Mesenchymal stem cell (in vitro differentiated cells and primary cell): ENCODE measurements around the gene USP7.

ENCODE experiments used
- DNase-seq: peaks from one replicate; pipeline ENCODE4 v3.0.0-alpha.2; 2013
- H2AFZ ChIP-seq: one replicate; pipeline ENCODE4 v1.6.1; 2013; ENCODE audit warnings: low read depth, mild to moderate bottlenecking, control low read depth, inconsistent platforms, low read length, moderate library complexity
- H2AK5ac ChIP-seq: 2 replicates; pipeline ENCODE4 v1.6.1; 2013; ENCODE audit warnings: low read length, moderate library complexity, mild to moderate bottlenecking, inconsistent platforms; ENCODE audit not compliant: severe bottlenecking
- H2BK120ac ChIP-seq: one replicate; pipeline ENCODE4 v1.6.1; 2013; ENCODE audit warnings: low read depth, mild to moderate bottlenecking, inconsistent platforms, low read length, moderate library complexity
- H2BK12ac ChIP-seq, 2 experiments: one replicate each; pipeline ENCODE4 v1.6.1; 2013; ENCODE audit warnings: inconsistent platforms in 2 of 2, low read length in 2 of 2, mild to moderate bottlenecking in 2 of 2, moderate library complexity in 2 of 2, control low read depth in 1 of 2
- H2BK15ac ChIP-seq: one replicate; pipeline ENCODE4 v1.6.1; 2013; ENCODE audit warnings: mild to moderate bottlenecking, low read depth, inconsistent platforms; ENCODE audit not compliant: poor library complexity, severe bottlenecking
- H2BK5ac ChIP-seq: 2 replicates; pipeline ENCODE4 v1.6.1; 2013; ENCODE audit warnings: low read depth, mild to moderate bottlenecking, low read length, control low read depth, inconsistent platforms; ENCODE audit not compliant: poor library complexity, severe bottlenecking
- H3K14ac ChIP-seq, 2 experiments: one replicate each; pipeline ENCODE4 v1.6.1; 2013; ENCODE audit warnings: inconsistent platforms in 2 of 2, low read length in 2 of 2, control low read depth in 1 of 2, mild to moderate bottlenecking in 1 of 2, moderate library complexity in 1 of 2
- H3K18ac ChIP-seq, 2 experiments: one replicate each; pipeline ENCODE4 v1.6.1; 2013; ENCODE audit warnings: inconsistent platforms in 2 of 2, low read length in 2 of 2, control low read depth in 1 of 2, low read depth in 1 of 2, mild to moderate bottlenecking in 1 of 2
- H3K23ac ChIP-seq, 2 experiments: one replicate each; pipeline ENCODE4 v1.6.1; 2013; ENCODE audit warnings: inconsistent platforms in 2 of 2, low read length in 2 of 2, mild to moderate bottlenecking in 2 of 2, moderate library complexity in 2 of 2, control low read depth in 1 of 2
- H3K27ac ChIP-seq: 2 replicates; pipeline ENCODE4 v1.5.1; 2013; ENCODE audit warnings: mild to moderate bottlenecking, moderate library complexity, low read length, control low read depth, inconsistent platforms; ENCODE audit not compliant: poor library complexity, severe bottlenecking
- H3K27me3 ChIP-seq, 2 experiments: 2 replicates each; pipeline versions ENCODE4 v1.6.1 to v1.7.0; 2013; ENCODE audit warnings: low read length in 2 of 2, mild to moderate bottlenecking in 2 of 2, moderate library complexity in 2 of 2, control low read depth in 1 of 2, inconsistent platforms in 1 of 2; ENCODE audit not compliant: control insufficient read depth in 1 of 2, insufficient read depth in 1 of 2
- H3K36me3 ChIP-seq, 2 experiments: 2 replicates each; pipeline versions ENCODE4 v1.6.1 to v1.7.0; 2013; ENCODE audit warnings: low read length in 2 of 2, control low read depth in 1 of 2, inconsistent platforms in 1 of 2, low read depth in 1 of 2, mild to moderate bottlenecking in 1 of 2; ENCODE audit not compliant: insufficient read depth in 2 of 2, control insufficient read depth in 1 of 2
- H3K4ac ChIP-seq, 2 experiments: one replicate each; pipeline ENCODE4 v1.6.1; 2013; ENCODE audit warnings: inconsistent platforms in 2 of 2, low read length in 2 of 2, mild to moderate bottlenecking in 2 of 2, moderate library complexity in 2 of 2, control low read depth in 1 of 2, low read depth in 1 of 2
- H3K4me1 ChIP-seq: 2 replicates; pipeline ENCODE4 v1.6.1; 2013; ENCODE audit warnings: low read depth, low read length, control low read depth; ENCODE audit not compliant: control insufficient read depth, insufficient read depth
- H3K4me2 ChIP-seq: 2 replicates; pipeline ENCODE4 v1.6.1; 2013; ENCODE audit warnings: low read length, mild to moderate bottlenecking, inconsistent platforms; ENCODE audit not compliant: poor library complexity, severe bottlenecking
- H3K4me3 ChIP-seq, 2 experiments: 2 replicates each; pipeline versions ENCODE4 v1.5.1 to v1.7.0; 2013; ENCODE audit warnings: low read length in 2 of 2, mild to moderate bottlenecking in 2 of 2, control low read depth in 1 of 2, low read depth in 1 of 2; ENCODE audit not compliant: insufficient read depth in 1 of 2
- H3K79me1 ChIP-seq: replicated peaks from 2 replicates; pipeline ENCODE4 v1.6.1; 2013; ENCODE audit warnings: mild to moderate bottlenecking, control low read depth, low read length, inconsistent platforms; ENCODE audit not compliant: poor library complexity, severe bottlenecking
- H3K9ac ChIP-seq: 2 replicates; pipeline ENCODE4 v1.7.0; 2013; ENCODE audit warnings: mild to moderate bottlenecking, low read length, moderate library complexity
- H3K9me3 ChIP-seq: 2 replicates; pipeline ENCODE4 v1.7.0; 2013; ENCODE audit warnings: mild to moderate bottlenecking, low read length; ENCODE audit not compliant: control insufficient read depth
- H4K8ac ChIP-seq: one replicate; pipeline ENCODE4 v1.6.1; 2013; ENCODE audit warnings: inconsistent platforms, mild to moderate bottlenecking, low read length, moderate library complexity
- H4K91ac ChIP-seq: one replicate; pipeline ENCODE4 v1.6.1; 2013; ENCODE audit warnings: mild to moderate bottlenecking, low read length, inconsistent platforms
- WGBS: methylation state at CpG from one replicate; pipeline ENCODE4 v1.1.7; 2013; ENCODE audit warnings: mixed read lengths; 5-methylcytosine and 5-hydroxymethylcytosine counted together

The USP7 gene

DNA sequence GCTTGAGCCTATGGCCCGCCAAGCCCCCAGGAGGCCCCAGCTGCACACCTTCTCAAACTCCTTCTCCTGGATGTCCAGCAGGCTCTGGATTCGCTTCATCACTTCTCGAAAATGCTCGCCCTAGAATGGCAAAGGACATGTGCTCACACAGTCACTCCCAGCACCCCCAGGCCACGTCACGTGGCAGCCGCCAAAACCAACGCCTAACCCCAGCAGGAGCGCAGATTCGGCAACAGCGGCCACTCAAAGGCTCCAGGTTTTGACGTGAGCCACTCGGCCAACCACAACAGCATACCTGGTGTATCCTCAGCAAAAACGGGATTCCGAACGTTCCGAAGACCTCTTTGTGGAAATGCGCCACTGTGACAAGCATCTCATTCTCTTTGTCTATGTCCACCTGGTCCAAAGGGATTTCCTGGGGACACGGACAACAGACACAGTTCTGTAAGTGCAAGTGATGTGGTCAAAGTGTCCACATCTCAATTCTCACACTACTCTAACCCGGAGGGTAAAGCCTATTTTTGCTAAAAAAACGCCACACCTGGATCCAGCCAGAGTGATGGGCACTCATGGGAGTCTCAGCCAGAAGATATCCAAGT, 68.9 kb downstream of the USP7 start:
- no peak overlapping the region for H2AFZ ChIP-seq
- no peak overlapping the region for H3K23ac ChIP-seq
- no peak for DNase-seq
- no peak overlapping the region for H4K91ac ChIP-seq
- H3K4me2 ChIP-seq = no peak overlapping the region
- H4K8ac ChIP-seq = peak overlapping the region; percentile 15
- no peak overlapping the region for H2BK5ac ChIP-seq
- H3K9ac ChIP-seq = no peak overlapping the region
- peaks cover 7% of the 10 kb centered on the region for H3K4me1 ChIP-seq
- no peaks in the 10 kb centered on the region for H3K27me3 ChIP-seq
- peak overlapping the region in 1 of 2 experiments; percentile 10 for H3K4ac ChIP-seq
- H3K14ac ChIP-seq = no peak overlapping the region
- H2BK15ac ChIP-seq = no peak overlapping the region
- H3K36me3 ChIP-seq = peaks cover 63 to 98% of the 10 kb centered on the region in 2 experiments
- H3K9me3 ChIP-seq = no peaks in the 10 kb centered on the region
- H3K79me1 ChIP-seq = peaks cover 25% of the 10 kb centered on the region
- no peak overlapping the region for H2BK120ac ChIP-seq
- no peak overlapping the region for H3K27ac ChIP-seq
- no peak overlapping the region for H3K18ac ChIP-seq
- H3K4me3 ChIP-seq = no peak overlapping the region
- H2BK12ac ChIP-seq = no peak overlapping the region
- no peak overlapping the region for H2AK5ac ChIP-seq
- 98% methylated on average over 21 of the region's 21 CpGs for WGBS

GRCh38 chr16:8893976-8894690, 69.6 kb downstream of the USP7 start:
- peaks cover 26% of the 10 kb centered on the region for H3K79me1 ChIP-seq
- H3K4me1 ChIP-seq = peaks cover 7% of the 10 kb centered on the region
- H2BK12ac ChIP-seq = no peak overlapping the region
- no peak overlapping the region for H3K18ac ChIP-seq
- DNase-seq = no peak
- no peaks in the 10 kb centered on the region for H3K27me3 ChIP-seq
- no peak overlapping the region for H3K27ac ChIP-seq
- H2BK120ac ChIP-seq = no peak overlapping the region
- H4K8ac ChIP-seq = no peak overlapping the region
- H3K4me3 ChIP-seq = no peak overlapping the region
- peaks cover 67 to 97% of the 10 kb centered on the region in 2 experiments for H3K36me3 ChIP-seq
- H2AFZ ChIP-seq = no peak overlapping the region
- H3K9me3 ChIP-seq = no peaks in the 10 kb centered on the region
- H4K91ac ChIP-seq = no peak overlapping the region
- H3K4me2 ChIP-seq = no peak overlapping the region
- WGBS = 91% methylated on average over 14 of the region's 14 CpGs
- H2BK5ac ChIP-seq = no peak overlapping the region
- H3K14ac ChIP-seq = no peak overlapping the region
- H2AK5ac ChIP-seq = no peak overlapping the region
- no peak overlapping the region for H3K9ac ChIP-seq
- H3K4ac ChIP-seq = no peak overlapping the region
- no peak overlapping the region for H2BK15ac ChIP-seq
- no peak overlapping the region for H3K23ac ChIP-seq

GRCh38 chr16:8893426-8893825, 70.3 kb downstream of the USP7 start:
- H4K8ac ChIP-seq = no peak overlapping the region
- H2AK5ac ChIP-seq = no peak overlapping the region
- H2AFZ ChIP-seq = no peak overlapping the region
- no peak overlapping the region for H3K9ac ChIP-seq
- H3K18ac ChIP-seq = no peak overlapping the region
- no peak overlapping the region for H3K4me2 ChIP-seq
- no peaks in the 10 kb centered on the region for H3K9me3 ChIP-seq
- no peak overlapping the region for H3K14ac ChIP-seq
- DNase-seq = no peak
- peaks cover 25% of the 10 kb centered on the region for H3K79me1 ChIP-seq
- 94% methylated on average over 9 of the region's 9 CpGs for WGBS
- H2BK15ac ChIP-seq = no peak overlapping the region
- H4K91ac ChIP-seq = no peak overlapping the region
- no peaks in the 10 kb centered on the region for H3K27me3 ChIP-seq
- H2BK120ac ChIP-seq = no peak overlapping the region
- no peak overlapping the region for H3K4ac ChIP-seq
- no peak overlapping the region for H2BK5ac ChIP-seq
- no peak overlapping the region for H3K23ac ChIP-seq
- H3K36me3 ChIP-seq = peaks cover 65 to 90% of the 10 kb centered on the region in 2 experiments
- H3K4me1 ChIP-seq = peaks cover 7% of the 10 kb centered on the region
- no peak overlapping the region for H3K27ac ChIP-seq
- H3K4me3 ChIP-seq = no peak overlapping the region
- no peak overlapping the region for H2BK12ac ChIP-seq

DNA sequence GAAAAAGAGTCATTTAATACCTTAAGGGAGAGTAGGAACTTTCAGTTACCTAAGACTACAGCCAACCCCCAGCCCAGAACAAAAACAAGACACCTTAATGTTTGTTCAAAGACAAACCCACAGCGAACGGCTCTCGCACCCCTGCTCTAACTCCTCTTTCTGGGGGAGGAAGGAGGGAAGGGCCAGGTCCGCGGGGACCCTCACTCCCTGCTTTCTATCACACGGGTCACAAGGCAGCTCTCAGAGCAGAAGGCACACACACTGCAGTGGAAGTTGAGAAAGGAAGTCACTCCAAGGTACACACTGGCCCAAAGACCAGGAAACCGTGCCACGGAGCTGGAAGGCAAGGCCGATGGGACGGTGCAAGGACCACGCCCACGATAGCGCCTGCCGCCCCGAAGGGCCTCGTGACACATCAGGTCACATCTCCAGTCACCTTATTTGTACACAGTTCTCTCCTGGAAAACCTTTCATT, 71.6 kb downstream of the USP7 start:
- DNase-seq = no peak
- Histone ChIP-seq H2BK15ac (no peak overlapping the region), H2BK12ac (no peak overlapping the region), H2BK5ac (no peak overlapping the region), H2BK120ac (no peak overlapping the region), H3K4ac (no peak overlapping the region), H3K4me1 (peaks cover 12% of the 10 kb centered on the region), H3K23ac (no peak overlapping the region), H3K4me3 (no peak overlapping the region), H3K4me2 (no peak overlapping the region), H3K9ac (no peak overlapping the region), H2AK5ac (no peak overlapping the region), H2AFZ (no peak overlapping the region), H3K27me3 (no peaks in the 10 kb centered on the region), H3K36me3 (peaks cover 69 to 85% of the 10 kb centered on the region in 2 experiments), H3K79me1 (peaks cover 31% of the 10 kb centered on the region), H4K91ac (no peak overlapping the region), H3K9me3 (no peaks in the 10 kb centered on the region), H3K14ac (no peak overlapping the region), H4K8ac (no peak overlapping the region), H3K27ac (no peak overlapping the region), H3K18ac (no peak overlapping the region)
- 94% methylated on average over 11 of the region's 16 CpGs for WGBS
